Central memory CD8-positive, alpha-beta T cell (primary cell): ENCODE data around the gene LRP5.

Experiments
- ATAC-seq: fragments of 150-1000 bp; cut with Tn5 transposase; replicated peaks from 2 replicates; pipeline ENCODE4 v1.10.0; 2022; ENCODE audit warnings: mild to moderate bottlenecking, moderate FRiP score, moderate number of reproducible peaks; ENCODE audit not compliant: poor library complexity, severe bottlenecking; ENCODE audit errors: extremely low read depth
- DNase-seq, 2 donors: peaks; one replicate each; pipeline ENCODE4 v3.0.0; 2021; ENCODE audit warnings: low spot score in 2 of 2
- H3K27ac Mint-ChIP-seq: one replicate; pipeline ENCODE4 v1.8.0; 2022; ENCODE audit warnings: low read depth, mild to moderate bottlenecking, moderate library complexity, mixed read lengths
- H3K27me3 Mint-ChIP-seq: one replicate; pipeline ENCODE4 v1.8.0; 2022; ENCODE audit warnings: mixed read lengths
- H3K36me3 Mint-ChIP-seq: one replicate; pipeline ENCODE4 v1.8.0; 2022; ENCODE audit warnings: mild to moderate bottlenecking, moderate library complexity, mixed read lengths; ENCODE audit not compliant: insufficient read depth
- H3K4me1 Mint-ChIP-seq: one replicate; pipeline ENCODE4 v1.8.0; 2022; ENCODE audit warnings: mixed read lengths
- H3K4me3 Mint-ChIP-seq: one replicate; pipeline ENCODE4 v1.8.0; 2022; ENCODE audit warnings: mild to moderate bottlenecking, moderate library complexity, mixed read lengths
- H3K9me3 Mint-ChIP-seq: one replicate; pipeline ENCODE4 v1.8.0; 2022; ENCODE audit warnings: mixed read lengths

Gene LRP5

DNA sequence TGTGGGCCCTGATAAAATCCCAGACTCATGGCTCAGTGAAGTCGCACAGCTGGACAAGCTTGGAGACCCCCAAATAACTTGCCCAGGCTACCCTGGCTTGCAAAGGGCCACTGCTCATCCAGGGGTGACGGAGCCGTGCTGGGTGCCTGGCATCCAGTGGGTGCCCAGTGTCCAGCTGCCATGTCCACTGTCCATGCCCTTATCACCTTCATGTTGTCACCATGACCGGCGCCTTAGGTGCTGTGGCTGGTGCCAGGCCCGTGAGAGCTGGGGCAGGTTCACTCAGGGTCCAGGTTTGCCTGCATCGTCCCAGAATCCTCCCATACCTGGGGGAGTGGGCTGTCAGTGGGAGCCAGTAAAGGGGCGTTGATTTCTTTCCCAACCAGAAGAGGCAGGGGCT lies 57.4 kb downstream of the LRP5 start:
- ATAC-seq, result no peak
- no peak for DNase-seq
- H3K9me3 Mint-ChIP-seq, result no peaks in the 10 kb centered on the region
- no peak overlapping the region for H3K27ac Mint-ChIP-seq
- H3K36me3 Mint-ChIP-seq, result no peaks in the 10 kb centered on the region
- H3K4me1 Mint-ChIP-seq, result no peaks in the 10 kb centered on the region
- no peaks in the 10 kb centered on the region for H3K27me3 Mint-ChIP-seq
- no peak overlapping the region for H3K4me3 Mint-ChIP-seq

DNA sequence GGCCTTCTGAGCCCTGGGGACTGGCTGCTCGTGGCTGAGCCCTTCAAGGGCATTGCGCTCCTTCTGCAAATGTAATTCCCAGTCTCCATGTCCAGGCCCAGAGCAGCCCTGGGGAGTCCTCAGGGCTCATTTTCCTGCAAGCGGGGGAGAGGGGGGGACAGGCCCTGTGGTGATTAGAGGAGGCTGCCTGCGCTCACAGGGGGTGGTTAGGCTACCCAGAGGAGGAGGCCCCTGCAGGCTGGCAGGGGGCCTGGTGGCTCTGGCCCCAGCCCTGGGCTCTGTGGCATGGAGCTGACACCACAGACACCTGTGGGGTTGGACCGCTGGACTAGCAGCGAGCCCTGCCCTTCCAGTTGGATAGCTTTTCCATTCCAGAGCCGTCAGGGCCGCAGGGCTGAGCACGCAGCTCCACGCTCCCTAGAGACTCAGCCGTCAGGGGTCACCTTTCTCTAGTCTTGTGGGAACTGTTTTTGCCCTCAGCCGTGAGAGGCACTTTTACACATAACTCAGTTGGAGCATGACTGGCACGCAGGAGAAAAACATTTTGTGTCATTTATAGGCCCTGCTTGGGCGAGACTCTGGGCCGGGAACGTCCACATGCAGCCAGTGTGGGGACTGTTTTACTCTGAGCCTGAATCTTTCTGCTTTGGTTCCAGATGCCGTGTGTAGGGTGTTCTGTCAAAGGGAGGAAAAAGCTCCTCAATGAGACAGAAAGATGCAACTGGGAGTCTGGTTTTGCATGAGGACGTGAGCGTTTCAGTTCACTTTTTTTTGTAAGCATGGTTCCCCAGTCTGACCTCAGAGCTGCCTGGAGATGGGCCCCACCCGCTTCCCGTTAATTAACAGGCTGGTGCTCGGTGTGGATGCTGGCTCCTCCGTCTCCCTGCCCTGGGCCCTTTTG lies 58.1 kb downstream of the LRP5 start:
- Mint-ChIP-seq H3K36me3 (no peaks in the 10 kb centered on the region), H3K4me3 (no peak overlapping the region), H3K27ac (no peak overlapping the region), H3K4me1 (no peaks in the 10 kb centered on the region), H3K9me3 (no peaks in the 10 kb centered on the region), H3K27me3 (no peaks in the 10 kb centered on the region)
- peak; percentile 62 for ATAC-seq
- no peak for DNase-seq

DNA sequence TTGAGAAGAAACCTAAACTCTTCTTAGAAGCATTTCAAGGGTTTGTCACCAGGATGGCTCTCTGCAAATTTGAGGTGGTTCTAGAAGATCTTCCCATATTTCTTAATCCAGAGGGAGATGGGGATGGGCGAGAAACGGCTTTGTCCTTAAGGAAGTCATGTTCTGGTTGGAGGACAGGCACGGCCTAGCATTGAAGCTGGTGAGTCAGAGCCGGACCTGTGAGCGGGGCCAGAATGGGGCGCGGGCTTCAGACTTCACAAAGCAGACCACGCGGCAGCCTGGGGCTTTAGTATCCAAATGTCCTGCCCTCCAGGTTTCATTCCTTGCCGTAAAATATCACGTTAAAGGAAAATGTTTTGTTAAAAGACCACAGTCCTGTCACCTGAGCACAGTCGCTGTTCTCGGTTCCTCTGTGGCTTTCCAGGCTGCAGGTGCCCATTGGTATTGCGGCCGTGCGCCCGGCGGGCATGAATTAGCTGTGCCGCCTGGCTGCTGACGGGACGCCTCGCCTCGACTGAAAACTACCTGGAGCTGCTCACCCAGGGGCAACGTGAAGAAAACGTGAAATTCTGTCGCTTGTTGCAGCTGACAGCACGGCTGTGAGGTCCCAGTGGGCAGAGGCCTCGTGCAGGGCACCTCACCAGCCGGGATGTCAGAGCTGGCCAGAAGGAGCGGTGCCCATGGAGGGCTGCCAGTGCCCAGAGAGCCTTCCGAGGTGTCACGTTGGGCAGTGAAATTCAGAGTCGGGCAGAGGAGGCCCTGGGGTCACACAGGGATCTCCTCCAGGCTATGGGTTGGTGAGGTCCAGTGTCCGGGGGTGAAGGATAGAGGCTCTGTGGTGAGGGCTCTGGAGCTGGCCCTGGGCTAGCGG lies 59.0 kb downstream of the LRP5 start:
- ATAC-seq, result no peak
- Mint-ChIP-seq H3K9me3 (no peaks in the 10 kb centered on the region), H3K27me3 (no peaks in the 10 kb centered on the region), H3K4me3 (no peak overlapping the region), H3K4me1 (no peaks in the 10 kb centered on the region), H3K27ac (no peak overlapping the region), H3K36me3 (no peaks in the 10 kb centered on the region)
- DNase-seq, result no peak

DNA sequence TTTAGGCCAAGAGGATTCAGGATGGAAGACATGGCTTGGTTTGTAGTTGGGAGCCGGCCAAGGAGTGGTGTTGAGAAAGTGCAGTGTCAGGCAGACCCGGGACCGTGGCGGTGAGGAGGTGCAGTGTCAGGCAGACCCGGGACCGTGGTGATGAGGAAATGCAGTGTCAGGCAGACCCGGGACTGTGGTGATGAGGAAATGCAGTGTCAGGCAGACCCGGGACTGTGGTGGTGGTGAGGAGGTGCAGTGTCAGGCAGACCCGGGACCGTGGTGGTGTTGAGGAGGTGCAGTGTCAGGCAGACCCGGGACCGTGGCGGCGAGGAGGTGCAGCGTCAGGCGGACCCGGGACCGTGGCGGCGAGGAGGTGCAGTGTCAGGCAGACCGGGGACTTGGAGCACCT lies 59.7 kb downstream of the LRP5 start:
- Mint-ChIP-seq H3K36me3 (no peaks in the 10 kb centered on the region), H3K27me3 (no peaks in the 10 kb centered on the region), H3K27ac (no peak overlapping the region), H3K4me3 (no peak overlapping the region), H3K4me1 (no peaks in the 10 kb centered on the region), H3K9me3 (no peaks in the 10 kb centered on the region)
- ATAC-seq, result no peak
- no peak for DNase-seq

GRCh38 chr11:68372625-68373024 lies 60.2 kb downstream of the LRP5 start:
- ATAC-seq, result no peak
- no peaks in the 10 kb centered on the region for H3K9me3 Mint-ChIP-seq
- no peak for DNase-seq
- no peak overlapping the region for H3K27ac Mint-ChIP-seq
- H3K27me3 Mint-ChIP-seq, result no peaks in the 10 kb centered on the region
- no peaks in the 10 kb centered on the region for H3K36me3 Mint-ChIP-seq
- H3K4me1 Mint-ChIP-seq, result no peaks in the 10 kb centered on the region
- H3K4me3 Mint-ChIP-seq, result no peak overlapping the region

DNA sequence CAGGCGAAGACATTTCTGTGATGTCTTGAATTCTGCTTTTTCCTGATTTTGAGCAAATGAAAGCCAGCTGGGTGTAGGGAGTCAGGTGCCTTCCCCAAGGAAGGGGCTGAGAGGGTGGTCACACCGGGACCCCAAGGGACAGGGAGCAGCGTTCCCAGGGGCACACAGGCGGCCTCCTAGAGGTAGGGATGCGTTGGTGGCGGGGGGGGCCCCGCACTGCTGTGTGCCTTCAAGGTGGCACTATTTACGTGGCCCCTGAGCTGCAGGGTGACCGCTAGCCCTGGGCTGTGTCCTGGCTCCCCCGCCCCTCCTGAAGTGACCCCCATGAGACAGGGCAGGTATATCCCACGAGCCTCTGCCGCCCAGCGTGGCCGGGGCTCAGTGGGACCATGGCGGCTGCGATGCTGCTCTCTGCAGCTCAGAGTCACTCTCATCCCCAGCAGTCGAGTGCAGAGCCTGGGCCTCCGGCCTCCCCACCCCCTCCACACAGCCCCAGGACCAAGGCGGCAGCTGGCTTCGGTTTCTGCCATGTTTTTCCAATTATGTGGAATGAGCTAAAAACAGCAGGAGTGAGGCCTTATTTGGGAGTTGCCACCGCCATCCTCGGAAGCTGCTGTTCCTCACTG lies 60.9 kb downstream of the LRP5 start:
- DNase-seq, result no peak
- Mint-ChIP-seq H3K4me1 (no peaks in the 10 kb centered on the region), H3K36me3 (no peaks in the 10 kb centered on the region), H3K4me3 (no peak overlapping the region), H3K27ac (no peak overlapping the region), H3K27me3 (no peaks in the 10 kb centered on the region), H3K9me3 (no peaks in the 10 kb centered on the region)
- ATAC-seq, result no peak

DNA sequence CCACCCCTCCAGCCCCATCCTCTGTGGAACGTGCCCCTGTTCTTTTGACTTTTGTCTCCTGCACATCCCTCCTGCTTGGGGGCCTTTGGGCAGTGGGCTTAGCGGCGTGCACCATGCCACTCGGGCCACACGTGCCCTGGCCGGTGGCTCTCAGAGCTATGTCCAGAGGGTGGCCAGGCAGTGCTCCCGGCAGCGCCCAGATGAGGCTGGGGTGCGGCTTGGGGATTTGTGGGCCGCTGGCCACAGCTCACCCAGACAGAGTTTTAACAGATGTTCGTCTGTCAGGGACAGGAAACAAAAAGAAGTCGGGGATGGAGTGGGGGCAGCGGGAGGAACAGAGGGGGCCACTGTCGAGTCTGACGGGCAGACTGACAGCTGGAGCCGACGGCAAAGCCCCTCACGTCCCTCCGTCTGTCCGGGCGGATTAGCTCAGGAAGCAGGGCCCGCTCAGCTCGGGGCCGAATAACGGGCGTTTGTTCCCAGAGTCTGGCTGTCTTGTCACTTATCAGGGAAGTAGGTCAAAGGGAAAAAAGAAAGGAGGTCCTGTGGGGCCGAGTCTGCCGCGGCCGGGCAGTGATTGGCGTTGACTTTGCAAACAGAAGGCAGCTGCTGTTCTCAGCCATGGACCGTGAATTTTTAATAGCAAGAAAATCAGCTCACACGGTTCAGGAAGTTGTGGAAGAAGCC lies 61.6 kb downstream of the LRP5 start:
- no peaks in the 10 kb centered on the region for H3K4me1 Mint-ChIP-seq
- H3K27me3 Mint-ChIP-seq, result no peaks in the 10 kb centered on the region
- ATAC-seq, result no peak
- DNase-seq, result no peak
- H3K9me3 Mint-ChIP-seq, result no peaks in the 10 kb centered on the region
- no peak overlapping the region for H3K4me3 Mint-ChIP-seq
- H3K36me3 Mint-ChIP-seq, result no peaks in the 10 kb centered on the region
- H3K27ac Mint-ChIP-seq, result no peak overlapping the region

GRCh38 chr11:68374531-68374930 lies 62.1 kb downstream of the LRP5 start:
- Mint-ChIP-seq H3K27me3 (peaks cover 2% of the 10 kb centered on the region), H3K4me1 (no peaks in the 10 kb centered on the region), H3K4me3 (no peak overlapping the region), H3K36me3 (no peaks in the 10 kb centered on the region), H3K9me3 (no peaks in the 10 kb centered on the region), H3K27ac (no peak overlapping the region)
- ATAC-seq, result no peak
- DNase-seq, result no peak

GRCh38 chr11:68375337-68375736 lies 62.9 kb downstream of the LRP5 start:
- Mint-ChIP-seq H3K27me3 (peaks cover 10% of the 10 kb centered on the region), H3K4me1 (peaks cover 7% of the 10 kb centered on the region), H3K9me3 (no peaks in the 10 kb centered on the region), H3K4me3 (no peak overlapping the region), H3K36me3 (peaks cover 2% of the 10 kb centered on the region), H3K27ac (peak overlapping the region; percentile 16)
- DNase-seq (no peak), ATAC-seq (no peak)

DNA sequence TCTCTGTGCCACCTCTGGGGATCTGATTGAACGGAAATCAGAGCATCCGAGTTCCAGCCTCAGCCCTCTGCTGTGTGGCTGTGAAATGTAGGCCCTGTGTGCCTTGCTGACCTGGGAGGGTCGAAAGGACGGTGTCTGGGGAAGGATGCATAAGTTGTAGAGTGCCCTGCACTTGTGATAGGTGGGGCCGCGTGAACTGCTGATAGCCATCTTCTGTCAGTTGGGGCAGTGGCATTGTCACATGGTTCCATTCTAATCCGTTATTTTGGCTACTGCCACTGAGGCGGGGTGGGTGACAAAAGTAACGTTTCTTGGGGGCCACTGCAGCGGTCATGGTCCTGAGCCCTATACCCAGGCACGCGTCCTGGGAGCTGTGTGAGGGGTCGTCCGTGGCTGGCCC lies 63.4 kb downstream of the LRP5 start:
- no peak overlapping the region for H3K4me3 Mint-ChIP-seq
- peaks cover 2% of the 10 kb centered on the region for H3K36me3 Mint-ChIP-seq
- no peak overlapping the region for H3K27ac Mint-ChIP-seq
- no peaks in the 10 kb centered on the region for H3K9me3 Mint-ChIP-seq
- no peak for ATAC-seq
- H3K27me3 Mint-ChIP-seq, result peaks cover 15% of the 10 kb centered on the region
- peaks cover 10% of the 10 kb centered on the region for H3K4me1 Mint-ChIP-seq
- no peak for DNase-seq

GRCh38 chr11:68377389-68377795 lies 65.0 kb downstream of the LRP5 start:
- Mint-ChIP-seq H3K9me3 (no peaks in the 10 kb centered on the region), H3K27me3 (peaks cover 19% of the 10 kb centered on the region), H3K4me1 (peaks cover 10% of the 10 kb centered on the region), H3K27ac (no peak overlapping the region), H3K4me3 (no peak overlapping the region), H3K36me3 (peaks cover 2% of the 10 kb centered on the region)
- no peak for DNase-seq
- ATAC-seq, result no peak

DNA sequence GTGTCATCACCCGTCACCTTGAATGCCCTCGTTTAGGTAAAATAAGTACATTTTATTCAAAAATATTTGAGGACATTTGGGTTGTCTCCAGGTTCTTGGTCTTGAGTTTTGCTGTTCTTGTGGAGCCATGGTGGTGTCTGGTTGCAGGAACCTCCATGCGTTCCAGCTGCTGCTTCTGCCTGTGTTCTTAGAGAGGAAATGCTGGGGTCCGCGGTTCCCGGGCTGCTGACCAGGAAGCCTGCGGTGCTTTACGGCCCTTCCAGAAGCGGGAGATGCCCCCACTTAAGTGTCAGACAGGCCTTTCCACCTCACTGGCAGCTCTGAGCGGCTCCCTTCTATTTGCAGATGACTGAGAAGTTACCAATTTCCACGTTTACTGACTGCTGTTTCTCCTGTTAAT lies 66.8 kb downstream of the LRP5 start:
- no peak overlapping the region for H3K27ac Mint-ChIP-seq
- no peak overlapping the region for H3K4me3 Mint-ChIP-seq
- H3K27me3 Mint-ChIP-seq, result peaks cover 19% of the 10 kb centered on the region
- peaks cover 2% of the 10 kb centered on the region for H3K36me3 Mint-ChIP-seq
- no peak for DNase-seq
- ATAC-seq, result no peak
- H3K4me1 Mint-ChIP-seq, result peaks cover 16% of the 10 kb centered on the region
- no peaks in the 10 kb centered on the region for H3K9me3 Mint-ChIP-seq
